HTR-8/SVneo (cell line): Measurements from ENCODE around the gene SHROOM1.

Source experiments
- DNase-seq: peaks from one replicate; pipeline ENCODE4 v3.0.0; 2011; ENCODE audit warnings: low spot score, mixed read lengths; ENCODE audit not compliant: insufficient read length
- FAIRE-seq: peaks from 2 replicates; lab custom pipeline; 2011; peaks lifted over from hg19 to GRCh38; lab: Jason Lieb, UNC

SHROOM1 gene

DNA sequence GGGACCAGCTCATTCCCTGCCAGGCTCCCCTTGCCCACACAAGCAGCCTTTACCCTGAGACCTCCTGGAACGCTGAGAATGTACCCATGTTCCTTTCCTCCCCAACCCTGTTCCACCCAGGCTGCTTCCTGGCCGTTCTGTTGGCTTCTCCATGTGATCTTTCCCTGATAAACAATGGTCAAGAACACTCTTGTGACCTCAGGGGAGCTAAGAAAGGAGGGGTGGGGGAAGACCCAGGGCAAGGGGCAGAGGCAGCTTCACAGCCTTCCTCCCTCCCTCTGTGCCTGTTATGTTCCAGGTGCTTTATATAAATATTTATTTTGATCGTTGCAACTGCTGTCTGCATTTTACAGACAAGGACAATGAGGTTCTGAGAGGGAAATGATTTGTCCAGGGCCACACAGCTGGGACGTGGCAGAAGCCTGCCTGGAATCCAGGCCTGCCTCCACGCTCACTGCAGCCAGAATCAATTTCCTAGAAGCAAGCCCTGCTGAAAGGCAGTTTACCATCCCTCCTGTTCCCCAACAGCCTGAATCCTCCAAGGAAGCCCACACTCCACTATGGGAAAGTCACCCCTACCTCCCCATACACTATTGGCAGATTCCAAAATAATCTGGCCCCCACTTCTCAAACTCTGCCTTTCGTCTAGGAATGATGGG is 3.9 kb downstream of the SHROOM1 start:
- DNase-seq = no peak
- no peak for FAIRE-seq

DNA sequence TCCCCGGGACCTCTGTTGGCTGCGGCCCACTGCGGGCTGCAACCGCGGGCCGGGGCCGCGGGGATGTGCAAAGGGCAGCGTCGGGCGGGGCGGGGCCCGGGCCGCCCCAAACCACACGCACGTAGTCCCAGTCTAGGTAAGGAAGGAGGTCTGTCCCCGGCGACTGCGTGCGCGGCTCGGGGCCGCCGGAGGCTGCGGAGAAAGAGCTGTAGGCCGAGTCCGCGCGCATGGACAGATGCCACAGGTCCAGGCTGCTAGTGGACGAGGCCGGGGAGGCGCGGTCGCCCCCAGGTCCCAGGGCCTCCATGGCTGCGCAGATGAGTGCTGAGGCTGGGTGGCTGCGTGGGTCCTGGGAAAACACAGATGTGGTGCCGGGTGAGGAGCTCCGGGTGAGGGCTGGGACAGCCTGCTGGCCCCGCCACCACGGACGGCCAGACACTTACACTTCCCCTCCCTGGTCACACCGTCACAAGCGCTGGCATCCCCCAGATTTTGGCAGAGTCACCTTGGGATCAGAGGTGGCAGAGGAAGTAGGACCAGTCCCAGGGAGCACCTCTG is 4.5 kb downstream of the SHROOM1 start:
- FAIRE-seq = no peak
- DNase-seq = no peak

DNA sequence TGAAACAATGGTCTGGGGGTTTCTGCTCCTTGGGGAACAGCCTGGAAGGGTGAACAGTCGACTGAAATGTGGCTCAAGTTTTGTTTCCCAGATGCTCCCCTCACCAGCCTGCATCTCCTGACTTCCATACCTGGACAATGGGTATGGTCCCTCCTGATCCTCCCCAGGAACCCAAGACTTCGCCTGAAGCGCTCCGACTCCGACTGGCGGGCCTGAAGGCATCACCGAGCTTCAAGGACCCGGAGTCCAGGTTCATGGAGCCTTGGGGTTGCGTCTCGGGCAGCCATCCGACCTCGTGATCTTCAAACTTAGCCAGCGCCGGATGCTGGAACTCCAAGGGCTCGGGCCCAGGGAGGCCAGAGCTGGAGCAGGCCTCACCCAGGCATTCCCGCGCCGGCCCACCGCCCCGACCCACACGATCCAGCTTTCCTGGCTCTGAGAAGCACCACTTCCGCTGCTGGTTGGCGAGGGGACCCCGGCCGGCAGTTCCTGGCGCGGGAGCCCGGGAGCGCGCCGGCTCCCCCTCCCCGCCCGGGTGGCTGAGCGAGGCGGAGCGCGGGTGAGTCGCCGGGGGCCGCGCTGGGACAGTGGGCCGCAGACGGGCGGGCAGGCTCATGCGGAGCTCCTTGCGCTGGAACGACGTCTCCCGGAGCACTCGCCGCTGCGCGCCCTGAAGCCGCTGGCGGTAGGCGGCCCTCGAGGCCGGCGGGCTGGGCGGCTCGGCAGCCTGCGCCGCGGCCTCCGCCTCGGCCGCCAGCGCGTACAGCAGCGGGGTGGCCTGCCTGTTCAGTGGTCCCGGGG is 5.2 kb downstream of the SHROOM1 start:
- no peak for FAIRE-seq

DNA sequence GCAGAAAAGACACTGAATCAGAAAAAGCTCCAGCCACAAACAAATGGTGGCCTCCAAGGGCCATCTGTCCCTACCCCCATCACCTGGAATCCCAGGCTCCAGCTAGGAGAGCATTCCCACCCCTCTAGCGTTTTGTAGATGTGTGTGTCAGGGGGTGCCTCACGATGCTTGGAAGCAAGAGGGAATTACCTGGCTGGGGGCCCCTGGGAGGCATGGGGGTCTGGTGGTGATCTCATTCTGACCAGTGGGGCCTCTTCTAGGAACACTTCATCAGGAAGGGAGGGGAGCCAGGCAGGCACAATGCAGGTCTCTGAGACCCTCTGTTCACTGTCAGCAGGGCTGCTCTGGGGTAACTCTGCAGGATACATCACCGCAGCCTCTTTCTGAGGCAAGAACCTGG is 6.0 kb downstream of the SHROOM1 start:
- DNase-seq (no peak), FAIRE-seq (no peak)

More for the DNA sequence above, 5.2 kb downstream of the SHROOM1 start:
- no peak for DNase-seq

DNA sequence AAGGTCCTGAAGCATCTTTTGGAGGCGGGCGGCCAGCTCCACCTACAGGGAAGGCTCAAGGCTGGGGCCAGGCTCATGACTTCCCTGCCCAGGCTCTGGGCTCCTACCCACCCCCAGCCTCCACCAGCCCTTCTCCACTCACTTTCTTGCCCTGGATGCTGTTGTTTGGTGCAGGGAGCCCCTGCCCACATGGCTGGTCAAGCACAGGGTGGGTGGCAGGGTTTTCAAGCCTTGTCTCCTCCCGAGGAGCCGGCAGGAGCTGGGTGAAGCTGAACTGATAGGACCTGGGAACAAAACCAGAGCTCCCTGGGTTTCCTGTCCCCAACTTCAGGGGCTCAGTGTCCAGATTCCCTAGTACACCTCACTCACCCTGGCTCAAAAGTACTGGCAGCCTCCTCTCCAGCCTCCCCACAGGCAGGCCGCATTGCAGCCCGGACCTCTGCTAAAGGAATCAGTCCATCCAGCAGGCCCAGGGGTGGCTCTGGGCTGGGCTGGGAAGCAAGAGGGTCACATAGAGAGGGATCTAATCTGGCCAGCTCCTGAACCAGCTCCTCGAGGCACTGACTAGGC is 6.9 kb downstream of the SHROOM1 start:
- DNase-seq = no peak
- no peak for FAIRE-seq

DNA sequence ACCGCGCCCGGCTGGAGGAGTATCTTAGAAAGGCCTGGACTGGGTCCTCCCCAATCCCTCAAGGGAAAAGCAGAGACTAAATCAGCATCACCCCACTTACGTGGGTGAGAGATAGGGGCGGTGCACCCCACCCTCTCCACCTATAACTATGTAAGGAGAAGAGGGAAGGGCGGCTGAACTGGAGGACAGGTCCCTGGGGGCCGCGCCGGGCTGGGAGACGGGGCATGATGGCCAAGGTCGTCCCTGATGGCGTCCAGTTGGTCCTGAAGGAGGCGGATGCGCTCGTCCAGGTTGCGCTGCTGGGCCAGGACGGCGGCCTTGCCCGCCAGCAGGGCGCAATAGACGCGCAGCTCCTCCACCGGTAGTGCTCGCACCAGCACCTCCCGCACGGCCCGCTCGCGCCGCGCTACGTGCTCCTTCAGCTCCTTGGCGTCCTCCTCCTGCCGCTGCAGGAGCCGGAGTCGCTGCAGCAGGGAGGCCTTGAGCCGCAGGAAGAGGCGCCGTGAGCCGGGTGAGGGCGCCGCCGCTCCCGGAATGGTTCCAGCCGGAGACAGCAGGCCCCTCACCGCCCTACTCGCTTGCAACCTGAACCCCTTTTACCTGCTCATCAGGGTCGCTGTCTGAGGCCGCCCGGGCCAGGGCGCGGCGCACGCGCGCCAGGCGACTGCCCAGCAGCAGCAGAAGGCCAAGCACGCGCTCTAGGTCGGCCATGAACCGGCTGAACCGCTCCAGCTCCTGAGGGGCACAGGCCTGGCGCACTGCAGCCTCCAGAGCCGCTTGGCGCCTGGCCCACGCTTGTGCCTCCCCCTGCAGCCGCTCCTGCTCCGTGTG is 7.6 kb downstream of the SHROOM1 start:
- FAIRE-seq = no peak
- no peak for DNase-seq

DNA sequence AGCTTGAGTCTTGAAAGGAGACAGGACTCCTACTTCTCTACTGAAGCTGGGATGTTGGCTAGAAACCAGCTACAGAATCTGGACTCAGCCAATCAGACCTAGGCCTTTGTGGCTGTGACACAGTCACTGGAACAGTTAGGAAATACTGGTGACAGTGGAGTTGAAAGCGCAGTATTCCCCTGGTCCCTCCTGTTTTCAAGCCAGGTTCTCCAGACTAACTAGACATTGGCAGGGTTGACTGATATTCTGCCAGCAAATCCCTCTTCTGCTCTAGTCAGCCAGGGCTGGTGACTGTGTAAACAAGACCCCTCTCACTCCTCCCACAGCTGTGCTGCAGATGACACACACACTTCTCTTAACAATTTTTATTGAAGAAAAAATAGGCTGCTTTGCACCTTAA is 8.7 kb downstream of the SHROOM1 start:
- DNase-seq (no peak), FAIRE-seq (no peak)

DNA sequence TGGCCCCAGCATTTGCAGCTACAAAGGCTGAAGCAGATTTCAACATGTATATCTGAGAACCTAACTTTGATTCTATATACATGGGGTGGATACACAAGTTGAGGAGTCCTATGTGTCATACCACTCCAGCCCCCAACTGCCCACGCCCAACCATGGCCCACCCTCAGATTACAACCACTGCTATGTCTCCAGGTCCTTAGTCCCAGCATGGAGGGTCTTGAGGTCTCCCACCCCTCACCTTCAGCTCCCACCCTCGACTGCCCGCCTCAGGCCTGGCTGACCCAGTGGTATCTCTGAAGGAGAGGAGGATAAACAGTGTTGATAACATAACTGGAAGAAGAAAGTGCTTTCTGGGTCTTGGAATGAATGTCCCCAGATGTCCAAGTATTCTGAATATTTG is 9.1 kb downstream of the SHROOM1 start:
- FAIRE-seq = no peak
- DNase-seq = no peak

DNA sequence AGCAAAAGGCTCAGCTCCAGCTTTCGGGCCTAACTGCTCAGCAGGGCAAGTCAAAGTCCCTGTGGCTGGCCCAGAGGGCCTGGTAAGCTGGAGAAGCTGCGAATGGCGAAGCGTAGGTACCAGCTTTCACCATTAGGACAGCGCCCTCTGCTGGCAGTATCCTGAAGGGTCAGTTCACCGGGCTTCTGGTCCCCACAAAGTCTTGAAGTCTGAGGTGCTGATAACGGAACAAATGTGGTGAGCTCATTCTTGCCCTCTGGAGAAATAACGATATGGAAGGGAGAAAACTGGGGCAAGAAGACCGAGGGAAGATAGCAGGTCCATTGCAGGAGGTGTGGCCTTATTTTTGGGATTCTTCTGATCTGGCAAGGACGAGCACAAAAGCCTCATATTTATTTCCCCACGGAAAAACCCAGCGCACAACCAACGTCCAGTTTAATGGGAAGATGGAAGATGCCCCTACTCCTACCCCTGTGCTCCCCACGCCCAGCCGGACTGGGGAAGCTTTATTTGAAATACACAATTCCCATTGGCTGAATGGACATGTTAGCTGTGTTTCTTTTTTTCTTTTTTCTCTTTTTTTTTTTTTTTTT is 10.2 kb downstream of the SHROOM1 start:
- FAIRE-seq (peak; percentile 77), DNase-seq (peak; percentile 88)

DNA sequence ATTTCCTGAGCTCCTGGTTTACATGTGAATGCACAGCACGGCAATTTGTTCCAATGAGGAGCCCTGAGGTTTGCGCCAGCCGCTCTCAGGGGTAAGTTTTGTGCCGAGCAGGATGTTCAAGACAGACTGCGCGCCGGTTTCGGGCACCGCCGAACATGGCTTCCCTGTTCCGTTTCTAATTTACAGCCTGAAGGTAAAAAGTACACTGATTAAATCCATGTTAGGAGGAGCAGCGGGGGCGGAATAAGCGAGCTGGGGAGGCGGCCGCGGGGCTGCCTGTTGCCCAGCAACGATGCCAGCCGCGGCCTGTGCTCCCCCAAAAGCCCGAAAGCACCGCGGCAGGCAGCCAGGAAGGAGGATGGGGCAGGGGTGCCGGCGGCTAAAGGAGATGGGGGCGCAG is 11.0 kb downstream of the SHROOM1 start:
- DNase-seq (no peak), FAIRE-seq (no peak)

DNA sequence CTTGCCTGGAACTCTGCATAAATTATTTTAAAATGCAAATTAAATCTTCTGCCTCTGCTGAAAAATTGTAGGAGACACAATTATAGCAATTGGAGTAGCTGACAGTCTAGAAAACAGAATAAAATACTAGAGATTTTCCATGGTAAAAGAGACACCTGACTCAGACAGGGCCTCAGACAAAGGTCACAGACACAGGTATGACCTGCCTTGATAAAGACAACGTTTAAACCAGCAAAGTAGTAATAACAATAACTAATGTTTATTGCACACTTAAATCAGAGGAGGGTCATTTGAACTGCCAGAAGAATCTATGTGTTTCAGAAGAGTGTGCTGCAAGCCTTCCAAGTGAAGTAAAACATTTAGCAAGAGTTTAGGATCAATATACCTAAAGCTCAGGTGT is 13.4 kb downstream of the SHROOM1 start:
- FAIRE-seq (no peak), DNase-seq (no peak)

DNA sequence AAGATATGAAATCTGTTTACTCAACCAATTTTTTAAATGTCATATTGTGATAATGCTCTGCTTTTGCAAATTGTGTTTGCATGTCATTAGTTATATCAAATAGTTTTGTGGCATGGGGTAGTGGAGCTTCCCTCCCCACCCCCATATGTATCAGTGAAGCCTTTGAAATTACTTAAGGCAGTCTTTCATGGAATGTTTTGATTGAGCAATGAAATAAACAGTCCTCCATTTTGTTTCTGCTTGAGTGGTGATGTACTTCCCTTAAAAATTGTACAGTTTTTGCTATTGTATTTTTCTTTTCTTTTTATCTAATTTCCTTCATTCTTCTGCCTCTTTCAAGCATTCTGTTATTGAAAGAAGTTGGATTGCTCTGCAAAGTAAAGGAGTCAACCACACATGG is 13.9 kb downstream of the SHROOM1 start:
- no peak for FAIRE-seq

DNA sequence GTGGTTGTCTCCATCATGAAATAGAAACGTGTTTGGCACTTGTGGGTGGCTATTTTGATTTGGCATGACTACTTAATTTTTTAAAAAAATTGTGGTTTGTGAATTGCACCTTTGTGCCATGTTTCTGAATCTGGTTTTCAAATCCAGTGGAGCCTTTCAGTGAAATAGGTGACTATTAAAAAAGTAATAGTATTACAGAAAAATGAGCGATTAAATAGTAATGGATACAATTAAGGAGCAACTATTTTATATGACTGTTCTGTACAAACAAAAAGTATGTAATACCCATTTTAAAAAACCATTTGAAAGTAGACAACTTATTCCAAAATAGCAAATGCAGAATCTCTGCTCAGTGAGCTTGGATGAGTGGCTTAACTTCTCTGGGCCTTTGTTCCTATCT is 14.4 kb downstream of the SHROOM1 start:
- no peak for DNase-seq

More for the DNA sequence above, 13.9 kb downstream of the SHROOM1 start:
- no peak for DNase-seq

DNA sequence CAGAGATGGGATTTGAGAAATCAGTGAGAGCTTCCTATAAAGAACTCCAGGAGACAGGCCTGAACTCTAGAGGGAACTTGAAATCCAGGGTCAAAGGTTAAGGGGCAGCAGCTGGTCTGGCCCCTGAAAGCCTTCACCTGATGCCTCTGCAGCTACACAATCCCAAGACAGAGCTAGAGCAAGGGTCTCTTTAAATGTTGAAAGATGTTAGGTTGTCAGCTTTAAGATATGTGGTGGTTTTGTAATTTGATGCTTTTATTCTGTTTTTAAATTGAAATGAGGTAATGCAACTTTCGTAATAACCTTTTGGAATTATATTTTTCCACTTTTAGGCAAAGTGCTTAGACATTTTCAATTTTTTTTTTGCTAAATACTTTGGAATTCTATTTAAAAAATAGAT is 15.0 kb downstream of the SHROOM1 start:
- peak; percentile 36 for DNase-seq
- no peak for FAIRE-seq

More for the DNA sequence above, 14.4 kb downstream of the SHROOM1 start:
- no peak for FAIRE-seq

DNA sequence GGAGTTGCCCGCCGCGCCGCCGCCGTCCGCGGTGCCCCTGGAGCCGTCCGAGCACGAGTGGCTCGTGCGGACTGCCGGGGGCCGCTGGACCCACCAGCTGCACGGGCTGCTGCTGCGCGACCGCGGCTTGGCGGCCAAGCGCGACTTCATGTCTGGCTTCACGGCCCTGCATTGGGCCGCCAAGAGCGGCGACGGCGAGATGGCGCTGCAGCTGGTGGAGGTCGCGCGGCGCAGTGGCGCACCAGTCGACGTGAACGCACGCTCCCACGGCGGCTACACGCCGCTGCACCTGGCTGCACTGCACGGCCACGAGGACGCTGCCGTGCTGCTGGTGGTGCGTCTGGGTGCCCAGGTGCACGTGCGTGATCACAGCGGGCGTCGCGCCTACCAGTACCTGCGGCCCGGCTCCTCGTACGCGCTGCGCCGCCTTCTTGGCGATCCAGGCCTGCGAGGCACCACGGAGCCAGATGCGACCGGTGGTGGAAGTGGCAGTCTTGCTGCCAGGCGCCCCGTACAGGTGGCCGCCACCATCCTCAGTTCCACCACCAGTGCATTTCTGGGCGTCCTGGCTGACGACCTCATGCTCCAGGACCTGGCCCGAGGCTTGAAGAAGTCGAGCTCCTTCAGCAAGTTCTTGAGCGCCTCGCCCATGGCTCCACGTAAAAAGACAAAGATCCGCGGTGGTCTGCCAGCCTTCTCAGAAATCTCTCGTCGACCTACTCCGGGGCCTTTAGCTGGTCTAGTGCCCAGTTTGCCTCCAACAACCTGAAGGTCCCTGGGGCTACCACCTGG is 15.7 kb downstream of the SHROOM1 start:
- peak; percentile 40 for FAIRE-seq

DNA sequence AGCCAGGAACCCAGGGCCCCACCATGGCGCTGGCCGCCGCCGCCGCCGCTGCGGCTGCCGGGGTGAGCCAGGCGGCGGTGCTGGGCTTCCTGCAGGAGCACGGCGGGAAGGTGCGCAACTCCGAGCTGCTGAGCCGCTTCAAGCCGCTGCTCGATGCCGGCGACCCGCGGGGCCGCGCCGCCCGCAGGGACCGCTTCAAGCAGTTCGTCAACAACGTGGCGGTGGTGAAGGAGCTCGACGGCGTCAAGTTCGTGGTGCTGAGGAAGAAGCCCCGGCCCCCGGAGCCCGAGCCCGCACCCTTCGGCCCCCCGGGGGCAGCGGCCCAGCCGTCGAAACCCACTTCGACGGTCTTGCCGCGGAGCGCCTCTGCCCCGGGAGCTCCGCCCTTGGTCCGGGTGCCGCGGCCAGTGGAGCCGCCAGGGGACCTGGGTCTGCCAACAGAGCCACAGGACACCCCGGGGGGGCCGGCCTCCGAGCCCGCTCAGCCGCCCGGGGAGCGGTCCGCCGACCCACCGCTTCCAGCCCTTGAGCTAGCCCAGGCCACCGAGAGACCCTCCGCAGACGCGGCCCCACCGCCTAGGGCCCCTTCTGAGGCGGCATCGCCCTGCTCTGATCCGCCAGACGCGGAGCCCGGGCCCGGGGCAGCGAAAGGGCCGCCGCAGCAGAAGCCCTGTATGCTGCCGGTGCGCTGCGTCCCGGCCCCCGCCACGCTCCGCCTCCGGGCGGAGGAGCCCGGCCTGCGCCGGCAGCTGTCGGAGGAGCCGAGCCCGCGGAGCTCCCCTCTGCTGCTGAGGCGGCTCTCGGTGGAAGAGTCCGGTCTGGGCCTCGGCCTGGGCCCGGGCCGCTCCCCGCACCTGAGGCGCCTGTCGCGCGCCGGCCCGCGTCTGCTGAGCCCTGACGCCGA is 16.6 kb downstream of the SHROOM1 start:
- DNase-seq (peak; percentile 40), FAIRE-seq (peak; percentile 36)

More for the DNA sequence above, 15.7 kb downstream of the SHROOM1 start:
- DNase-seq = no peak

DNA sequence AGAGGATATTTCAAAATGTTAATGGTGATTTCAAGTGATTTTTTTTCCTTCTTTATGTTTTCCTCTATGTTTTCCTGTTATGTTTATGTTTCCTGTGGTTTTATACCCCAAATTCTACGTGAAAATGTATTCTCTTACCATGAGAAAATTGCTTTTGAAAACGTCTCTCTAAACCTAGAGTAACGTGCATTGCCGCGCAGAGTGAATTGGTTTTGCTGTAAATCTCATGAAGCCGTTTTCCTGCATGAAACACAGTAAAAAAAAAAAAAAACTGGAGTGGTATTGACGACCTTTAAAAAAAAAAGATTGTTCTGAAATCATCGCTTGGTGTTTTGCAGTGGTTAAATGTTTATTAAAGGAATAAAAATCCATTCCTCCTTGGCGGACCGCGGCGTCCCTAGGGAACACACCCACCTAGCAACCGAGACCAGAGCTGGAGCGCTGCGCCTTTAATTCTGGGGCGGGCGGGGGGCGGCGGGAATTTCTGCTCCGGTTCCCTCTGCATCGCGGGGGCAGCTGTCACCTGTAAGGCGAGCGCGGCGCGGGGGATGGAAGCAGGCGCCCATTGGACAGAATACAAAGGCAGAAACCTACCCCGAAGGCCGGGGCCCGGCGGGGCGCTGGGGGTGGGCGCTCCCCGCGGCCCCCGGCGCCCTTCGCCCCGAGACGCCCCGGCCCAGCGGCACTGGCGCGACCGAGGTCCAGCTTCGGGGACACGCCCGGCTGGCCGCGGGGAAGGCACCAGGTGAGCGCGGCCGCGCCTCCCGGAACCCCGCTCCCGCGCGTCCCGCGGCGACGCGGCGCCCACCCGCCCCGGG is 17.5 kb downstream of the SHROOM1 start, which contains the start of gene SOWAHA:
Gene SOWAHA (plus strand): TSS at position 522 of the 818 bp plus-strand sequence. CDS start 320 bp downstream, outside the sequence.
- no peak for FAIRE-seq
- DNase-seq = peak; percentile 43
